HG03457 (cell line): ENCODE data around the gene TOGARAM2.

Experiments
- ATAC-seq: cut with Tn5 transposase; IDR thresholded peaks from one replicate; pipeline ENCODE4 v1.9.1; 2021; ENCODE audit warnings: moderate number of reproducible peaks; ENCODE audit not compliant: unreplicated experiment

Gene TOGARAM2

DNA sequence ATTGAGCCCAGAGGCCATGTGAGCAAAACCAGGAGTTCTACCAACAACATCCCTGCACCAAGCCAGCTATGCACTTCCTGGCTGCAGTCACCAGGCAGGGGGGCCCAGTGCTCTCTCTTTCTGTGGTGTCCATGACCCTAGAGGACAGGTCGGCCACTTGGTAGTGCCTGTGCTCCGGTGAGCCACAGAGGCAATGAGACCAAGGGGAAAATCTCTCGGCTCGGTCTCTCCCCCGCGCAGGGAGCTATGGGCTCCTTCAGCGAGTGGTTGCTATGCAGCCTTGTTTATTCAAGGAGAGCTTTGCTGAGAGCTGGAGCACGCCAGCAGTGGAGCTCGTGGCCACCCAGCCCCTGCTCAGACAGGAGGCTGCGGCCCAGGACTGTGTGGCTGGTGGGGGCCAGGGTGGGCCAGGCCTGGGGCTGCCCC lies at the start of gene TOGARAM2:
TOGARAM2 (plus strand) TSS at position 283 of the 426 bp plus-strand sequence. CDS start 13,537 bp downstream, outside the sequence.
- ATAC-seq = no peak

DNA sequence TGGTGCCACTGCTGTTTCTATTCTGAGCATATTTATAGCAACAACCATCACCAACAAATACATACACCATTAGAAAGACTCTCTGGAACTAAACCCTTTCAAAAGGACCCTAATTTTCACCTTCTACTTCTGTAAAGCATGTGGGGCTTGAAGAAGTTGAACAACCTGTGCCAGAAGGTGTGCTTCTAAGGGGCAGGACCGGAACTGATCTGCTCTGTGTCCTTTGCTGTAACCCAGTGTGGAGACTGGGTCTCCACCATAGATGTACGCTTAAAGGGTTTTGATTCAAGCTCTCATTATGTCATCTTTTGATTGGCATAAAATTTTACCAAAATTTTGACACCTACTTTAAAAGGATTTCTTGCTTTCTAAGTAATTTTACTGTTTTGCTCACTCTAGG lies 46.3 kb upstream of the TOGARAM2 start:
- no peak for ATAC-seq

DNA sequence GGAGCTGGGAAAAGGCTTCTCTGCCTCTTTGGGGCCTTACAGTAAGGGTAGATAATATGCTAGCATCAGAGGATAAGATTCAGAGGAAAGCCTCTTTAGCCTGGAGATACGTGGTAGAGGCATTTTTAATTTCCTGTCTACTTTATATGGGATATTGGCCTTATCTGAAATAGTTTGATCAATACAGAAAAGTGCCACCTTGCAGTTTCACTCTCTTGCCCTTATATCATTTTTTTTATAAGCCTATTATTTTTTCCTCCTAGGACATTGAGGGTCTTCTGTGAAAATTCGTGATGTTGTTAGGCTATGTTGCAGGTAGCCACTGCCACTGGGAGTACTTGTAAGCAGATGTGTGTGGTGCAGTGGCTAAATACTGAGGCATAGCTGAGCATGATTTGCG lies 40.1 kb upstream of the TOGARAM2 start:
- ATAC-seq = no peak

DNA sequence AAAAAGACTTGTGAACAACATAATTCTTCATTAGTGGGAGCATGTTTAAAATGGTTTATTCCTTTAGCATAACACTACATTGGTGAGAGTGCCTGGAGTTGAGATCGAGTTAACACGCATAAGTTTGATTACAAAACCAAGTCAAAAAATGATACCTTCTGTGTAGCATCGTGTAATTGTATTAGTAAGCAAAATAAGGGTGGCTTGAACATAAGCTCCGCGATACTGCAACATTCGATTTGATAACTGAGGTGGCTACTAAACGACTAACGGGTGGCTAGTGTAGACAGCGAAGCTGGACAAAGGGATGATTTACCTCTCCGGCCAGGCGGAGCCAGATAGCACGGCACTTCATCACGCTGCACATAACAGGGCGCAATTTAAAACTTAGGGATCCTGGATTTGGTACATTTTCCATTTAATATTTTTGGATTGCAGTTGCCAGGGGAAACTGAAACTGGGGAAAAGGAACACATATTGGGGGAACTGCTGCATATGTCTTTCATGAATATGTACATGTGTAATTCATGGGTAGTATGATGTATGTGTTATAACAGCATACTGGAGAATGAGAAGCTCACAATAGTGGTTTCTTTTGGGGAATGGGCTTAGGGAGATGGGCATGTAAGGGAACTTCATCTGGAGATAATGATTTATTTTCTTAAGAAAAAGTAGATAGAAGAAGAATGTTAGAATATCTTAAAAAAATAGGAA lies 36.4 kb upstream of the TOGARAM2 start:
- ATAC-seq = no peak

DNA sequence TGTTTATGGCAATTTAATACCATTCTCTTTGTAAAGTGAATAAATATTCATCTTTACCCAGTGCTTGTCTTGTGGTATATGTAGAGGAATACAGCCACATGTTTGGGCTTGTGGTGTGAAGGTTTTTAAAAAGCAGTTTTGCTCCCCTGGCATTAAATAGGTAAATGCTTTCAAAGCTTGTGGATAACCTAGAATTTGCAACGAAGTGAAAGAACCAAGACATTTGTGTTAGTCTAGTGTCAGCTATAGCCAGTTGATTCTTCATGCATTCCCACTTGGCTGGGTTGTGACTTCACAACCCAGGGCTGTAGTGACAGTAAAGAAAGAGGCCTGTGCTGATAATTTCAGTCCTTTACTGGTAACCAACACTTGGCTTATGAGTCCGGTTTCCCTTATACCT lies 32.9 kb upstream of the TOGARAM2 start:
- no peak for ATAC-seq

DNA sequence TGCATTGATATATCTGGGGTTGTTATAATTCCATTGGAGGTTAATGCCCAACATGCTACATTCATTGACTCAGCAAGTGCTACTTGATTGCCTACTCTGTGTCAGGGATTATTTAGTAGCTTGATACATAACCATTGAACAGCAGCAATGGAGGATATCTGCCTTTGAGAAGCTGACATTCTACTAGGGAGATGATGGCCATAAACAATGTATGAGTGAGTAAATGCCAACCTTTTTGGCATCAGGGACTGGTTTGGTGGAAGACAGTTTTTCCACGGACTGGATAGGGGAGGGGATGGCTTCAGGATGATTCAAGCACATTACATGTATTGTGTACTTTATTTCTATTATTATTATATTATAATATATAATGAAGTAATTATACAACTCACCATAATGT lies 31.9 kb upstream of the TOGARAM2 start:
- ATAC-seq = no peak

DNA sequence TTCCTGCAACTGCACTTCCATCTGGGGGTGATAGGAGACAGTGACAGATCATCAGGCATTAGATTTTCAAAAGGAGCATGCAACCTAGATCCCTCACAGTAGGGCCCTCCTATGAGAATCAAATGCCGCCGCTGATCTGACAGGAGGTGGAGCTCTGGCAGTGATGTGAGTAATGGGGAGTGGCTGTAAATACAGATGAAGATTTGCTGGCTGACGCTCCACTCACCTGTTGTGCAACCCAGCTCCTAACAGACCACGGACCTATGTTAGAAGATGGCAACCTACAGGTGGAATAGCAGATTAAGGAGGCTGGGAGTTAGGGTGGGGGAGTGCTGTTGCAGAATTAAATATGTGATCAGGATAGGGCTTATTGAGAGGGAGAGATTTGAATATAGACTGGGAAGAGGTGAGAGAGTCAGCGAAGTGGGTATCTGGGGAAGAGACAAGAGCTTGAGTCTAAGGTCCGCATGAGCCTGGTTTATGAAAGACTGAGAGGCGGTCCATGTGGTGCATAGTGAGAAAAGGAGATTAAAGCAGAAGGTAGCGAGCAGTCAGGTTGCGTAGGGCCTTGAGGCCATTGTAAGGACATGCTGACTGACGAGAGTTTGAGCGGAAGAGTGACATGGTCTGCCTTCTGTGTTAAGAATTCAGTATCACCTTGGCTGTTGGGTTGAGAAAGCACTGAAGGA lies 31.3 kb upstream of the TOGARAM2 start:
- no peak for ATAC-seq

DNA sequence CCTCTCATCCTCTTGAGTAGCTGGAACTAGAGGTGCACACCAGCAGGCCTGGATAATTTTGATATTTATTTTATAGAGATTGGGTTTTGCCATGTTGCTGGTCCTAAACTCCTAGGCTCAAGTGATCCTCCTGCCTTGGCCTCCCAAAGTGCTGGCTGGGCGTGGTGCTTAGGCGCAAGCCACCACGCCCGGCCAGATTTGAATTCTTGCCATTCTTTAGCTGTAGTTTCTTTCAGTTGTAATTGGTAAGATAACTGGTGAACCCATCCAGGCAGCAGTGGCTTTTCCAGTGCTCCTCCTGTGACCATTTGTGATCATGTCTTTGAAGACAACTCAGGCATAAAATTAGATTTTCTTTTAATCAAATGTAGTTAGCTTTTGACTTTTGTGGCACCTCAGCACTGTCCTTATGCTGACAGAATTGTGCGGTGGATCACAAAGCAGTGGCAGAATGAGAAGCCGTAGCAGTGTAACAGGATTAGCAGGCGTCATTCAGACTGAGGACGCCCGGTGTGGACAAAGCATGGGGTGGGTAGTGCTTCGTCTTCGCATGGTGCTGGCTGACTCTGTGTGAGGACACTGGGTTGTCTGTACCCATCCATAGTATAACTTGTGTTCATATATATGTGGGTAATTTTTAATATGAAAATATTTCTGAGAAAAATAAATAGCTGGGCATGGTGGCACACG lies 30.0 kb upstream of the TOGARAM2 start:
- ATAC-seq = no peak

DNA sequence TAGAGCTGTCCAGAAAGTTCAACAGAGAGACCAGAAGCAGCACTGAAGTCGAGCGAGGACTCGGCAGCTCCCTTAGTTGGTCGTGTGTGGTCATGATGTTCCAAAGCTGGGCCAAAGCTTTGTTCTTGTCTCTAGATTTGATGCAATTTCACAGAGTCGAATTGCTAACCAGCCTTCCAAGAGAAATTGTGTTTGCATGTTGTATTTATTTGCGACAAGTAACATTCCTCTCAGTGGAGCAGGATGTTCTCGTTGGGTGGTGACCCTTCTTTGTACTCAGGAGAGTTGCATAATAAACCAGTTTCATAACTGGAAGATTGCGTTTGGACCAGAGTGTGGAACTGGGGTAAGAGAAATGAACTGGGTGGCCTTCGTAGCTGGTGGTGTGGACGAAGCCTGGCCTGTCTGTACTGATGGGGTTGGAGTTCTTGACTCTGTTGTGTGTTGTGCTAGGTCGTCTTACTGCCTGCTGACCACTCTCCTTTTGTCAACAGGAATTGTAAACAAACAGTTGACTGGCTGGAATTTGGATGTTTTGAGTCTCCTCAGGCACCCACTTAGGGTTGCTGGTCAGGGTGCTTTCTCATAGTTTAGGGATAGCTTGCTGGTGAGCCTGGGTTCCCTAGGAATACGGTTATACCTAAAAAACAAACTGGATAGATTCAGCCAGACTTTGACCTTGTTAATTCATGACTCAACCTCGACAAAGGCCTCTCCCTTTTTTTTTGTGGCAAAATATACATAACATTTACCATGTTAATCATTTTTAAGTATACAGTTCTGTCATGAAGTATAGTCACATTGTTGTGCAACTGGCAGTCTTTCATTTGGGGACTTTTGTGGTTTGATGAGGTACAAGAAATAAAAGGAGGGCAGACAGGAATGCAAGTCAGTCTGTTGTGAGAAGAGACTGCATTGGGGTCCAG lies 28.9 kb upstream of the TOGARAM2 start:
- ATAC-seq = no peak

DNA sequence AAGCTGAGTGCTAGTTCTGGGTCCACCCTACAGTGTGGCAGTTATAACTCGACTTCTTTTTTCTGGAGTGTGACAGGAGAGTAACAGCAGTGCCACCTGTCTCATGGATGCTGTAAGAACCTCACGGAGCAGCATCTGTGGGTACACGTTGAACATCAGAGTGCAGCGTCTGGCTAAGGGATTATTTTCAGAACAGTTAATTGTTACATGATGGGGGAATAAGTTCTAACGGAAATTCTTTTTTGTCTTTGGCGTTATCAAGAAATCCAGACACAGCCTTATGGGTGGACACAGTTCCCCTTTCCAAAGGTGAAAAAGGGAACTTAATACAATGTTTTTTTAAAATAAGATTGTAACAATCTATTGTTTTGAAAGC lies 28.3 kb upstream of the TOGARAM2 start:
- no peak for ATAC-seq

DNA sequence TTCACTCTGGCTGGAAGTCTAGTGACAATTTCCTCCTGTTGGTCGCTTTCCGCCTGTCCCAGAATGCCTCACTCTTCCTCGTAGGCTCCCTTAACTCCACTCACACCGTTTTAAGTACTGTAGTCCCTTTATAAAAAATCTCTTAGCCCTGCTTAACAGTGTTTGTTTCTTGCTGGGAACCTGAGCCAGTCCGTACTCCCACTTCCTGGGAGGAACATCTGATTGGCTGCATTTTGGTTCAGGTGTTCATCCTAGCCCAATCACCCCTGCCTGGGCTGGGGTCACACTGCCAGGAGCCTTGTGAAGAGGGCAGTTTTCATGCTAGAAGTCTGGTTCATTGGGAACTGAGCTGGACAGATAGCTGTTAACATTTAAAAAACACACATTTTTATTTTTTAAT lies 25.6 kb upstream of the TOGARAM2 start:
- no peak for ATAC-seq

DNA sequence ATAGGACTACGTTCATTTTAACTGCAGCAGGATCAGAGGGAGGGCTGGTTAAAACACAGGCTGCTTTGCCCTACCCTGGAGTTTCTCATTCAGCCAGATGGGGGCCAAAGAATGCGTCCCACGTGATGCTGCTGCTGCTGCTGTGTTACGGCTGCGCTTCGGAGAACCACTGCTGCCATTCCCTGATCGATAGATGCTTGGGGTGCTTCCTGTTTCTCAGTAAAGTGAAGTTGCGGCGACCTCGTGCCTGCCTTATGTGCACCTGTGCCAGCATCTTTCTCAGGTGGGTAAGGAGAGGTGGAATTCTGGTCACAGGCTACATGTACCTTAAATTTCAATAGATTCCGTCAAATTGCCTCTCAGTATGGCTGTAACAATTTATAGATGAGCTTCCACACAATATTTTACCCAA lies 24.7 kb upstream of the TOGARAM2 start:
- no peak for ATAC-seq

DNA sequence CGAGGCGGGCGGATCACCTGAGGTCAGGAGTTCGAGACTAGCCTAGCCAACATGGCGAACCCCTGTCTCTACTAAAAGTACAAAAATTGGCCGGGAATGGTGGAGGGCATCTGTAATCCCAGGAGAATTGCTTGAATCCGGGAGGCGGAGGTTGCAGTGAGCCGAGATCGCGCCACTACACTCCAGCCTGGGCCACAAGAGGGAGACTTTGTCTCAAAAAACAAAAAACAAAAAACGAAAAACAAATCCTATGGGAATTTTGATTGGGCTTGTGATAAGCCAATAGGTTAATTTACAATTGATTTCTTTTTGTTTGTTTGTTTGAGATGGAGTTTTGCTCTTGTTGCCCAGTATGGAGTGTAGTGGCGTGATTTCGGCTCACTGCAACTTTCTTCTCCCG lies 24.2 kb upstream of the TOGARAM2 start:
- no peak for ATAC-seq

DNA sequence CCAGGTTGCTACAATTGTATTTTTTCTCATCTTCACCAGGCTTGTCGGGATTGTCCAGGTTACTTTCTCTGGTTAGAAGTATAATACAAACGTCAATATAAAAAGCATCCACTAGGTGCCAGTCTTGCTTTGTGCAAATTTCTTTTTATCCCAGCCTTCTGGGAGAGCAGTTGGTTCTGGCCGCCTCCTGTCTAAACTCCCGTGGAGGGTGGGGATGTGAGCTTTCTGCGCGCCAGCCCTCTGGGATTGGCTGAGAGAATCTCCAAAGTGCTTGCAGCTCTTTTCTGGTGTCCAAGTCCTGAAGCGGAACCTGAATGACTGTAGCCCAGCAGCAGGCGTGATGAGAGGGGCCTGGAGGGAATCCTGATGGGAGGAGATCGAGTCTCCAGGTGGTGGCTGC lies 22.4 kb upstream of the TOGARAM2 start:
- ATAC-seq = no peak

DNA sequence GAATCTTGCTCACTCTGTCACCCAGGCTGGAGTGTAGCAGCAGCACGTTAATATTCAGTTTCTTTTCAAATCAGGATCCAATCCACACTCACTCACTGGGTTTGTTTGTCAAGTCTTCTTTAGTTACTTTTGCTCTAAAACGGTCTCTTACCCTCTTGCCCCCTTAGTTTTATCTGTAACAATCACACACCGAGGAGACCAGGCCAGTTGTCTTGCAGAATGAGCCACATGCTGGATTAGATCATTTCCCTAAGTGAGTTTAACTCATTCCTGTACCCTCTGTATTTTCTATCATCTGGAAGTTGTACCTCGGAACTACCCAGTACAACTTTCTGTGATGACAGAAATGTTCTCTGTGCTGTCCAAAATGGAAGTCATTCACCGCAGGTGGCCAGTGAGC lies 20.7 kb upstream of the TOGARAM2 start:
- no peak for ATAC-seq

DNA sequence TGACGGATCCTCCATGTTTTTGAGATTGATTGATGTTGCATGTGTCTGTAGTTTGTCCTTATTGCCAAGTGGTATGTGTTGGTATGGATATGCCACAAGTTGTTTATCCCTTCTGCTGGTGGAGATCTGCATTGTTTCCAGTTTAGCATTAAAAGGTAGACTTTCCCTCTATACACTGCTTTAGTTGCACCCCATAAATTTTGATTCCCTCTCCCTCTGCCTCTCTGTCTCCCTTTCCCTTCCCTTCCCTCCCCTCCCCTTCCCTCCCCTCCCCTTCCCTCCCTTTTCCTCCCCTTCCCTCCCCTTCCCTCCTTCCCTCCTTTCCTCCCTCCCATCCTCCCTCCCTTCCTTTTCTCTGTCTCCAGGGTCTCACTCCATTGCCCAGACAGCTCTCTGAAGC lies 18.6 kb upstream of the TOGARAM2 start:
- ATAC-seq = no peak

DNA sequence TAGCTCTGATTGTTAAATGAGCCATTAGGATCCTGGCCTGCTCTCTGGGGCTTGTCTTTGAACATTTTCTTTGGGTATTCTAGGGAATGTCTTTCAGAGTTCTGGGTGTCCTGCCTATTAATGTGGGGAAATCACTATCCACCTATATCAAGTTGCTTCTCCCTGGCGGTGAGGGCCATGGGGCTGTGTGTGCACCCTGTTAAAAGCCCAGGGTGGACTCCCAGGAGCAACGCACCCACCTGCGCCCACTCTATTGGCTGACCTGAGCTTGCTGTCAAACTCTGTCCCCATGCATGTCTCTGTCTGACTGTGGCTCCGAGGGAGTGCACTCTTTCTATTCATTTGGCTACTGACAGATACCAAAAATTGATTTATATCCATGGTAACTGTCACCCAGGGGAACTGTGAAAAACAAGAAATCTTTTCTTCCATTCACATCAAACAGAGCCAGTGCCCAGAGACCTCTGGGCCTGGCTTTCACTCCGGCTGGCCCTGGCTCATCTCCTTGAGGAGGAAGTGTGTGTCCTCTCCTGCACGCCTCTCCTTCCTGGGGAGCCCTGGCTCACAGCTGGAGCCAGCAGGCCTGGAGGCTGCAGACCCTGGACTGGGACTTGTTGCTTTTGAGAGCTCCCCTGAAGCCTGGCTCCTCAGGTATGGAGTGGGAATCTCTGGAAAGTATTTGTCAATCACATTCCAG lies 10.5 kb upstream of the TOGARAM2 start:
- ATAC-seq = no peak

DNA sequence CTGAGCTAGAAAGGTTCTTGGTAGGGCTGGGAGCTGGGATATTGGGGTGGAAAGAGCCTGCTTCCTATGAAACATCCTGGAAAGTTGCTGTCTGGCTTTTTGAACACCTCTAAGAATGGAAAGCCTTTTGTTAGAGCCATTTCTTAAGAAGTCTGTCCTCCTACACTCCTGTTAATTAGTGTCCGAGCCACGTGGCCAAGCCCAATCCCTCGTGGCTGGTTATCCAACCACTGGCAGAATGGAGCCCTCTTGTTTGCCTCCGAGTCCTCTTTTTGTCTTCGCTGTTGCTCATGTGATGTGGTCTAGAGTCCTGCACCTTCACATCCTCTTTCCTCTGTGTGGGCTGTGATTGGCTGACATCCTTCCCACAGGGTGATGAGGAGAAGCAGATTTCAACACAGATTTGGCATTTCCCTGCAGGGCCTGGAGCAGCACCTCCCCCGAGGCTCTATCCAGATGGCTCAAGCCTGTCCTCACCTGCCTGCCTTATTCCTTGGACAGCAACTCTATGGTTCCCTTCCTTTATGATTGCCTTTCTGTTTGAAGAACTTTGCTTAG lies 8.2 kb upstream of the TOGARAM2 start:
- ATAC-seq = no peak

DNA sequence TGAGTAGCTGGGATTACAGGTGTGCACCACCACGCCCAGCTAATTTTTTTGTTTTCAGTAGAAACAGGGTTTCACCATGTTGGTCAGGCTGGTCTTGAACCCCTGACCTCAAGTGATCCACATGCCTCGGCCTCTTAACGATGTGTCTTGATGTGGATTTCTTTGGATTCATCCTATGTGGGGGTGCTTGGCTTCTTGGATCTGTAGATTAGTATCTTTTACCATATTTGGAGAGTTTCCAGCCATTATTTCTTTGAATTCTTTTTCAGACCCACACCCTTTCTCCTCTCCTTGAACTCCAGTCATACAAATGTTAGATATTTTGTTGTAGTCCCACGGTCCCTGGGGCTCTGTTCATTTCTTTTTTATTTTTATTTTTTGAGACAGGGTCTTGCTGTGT lies 6.8 kb upstream of the TOGARAM2 start:
- ATAC-seq = no peak

DNA sequence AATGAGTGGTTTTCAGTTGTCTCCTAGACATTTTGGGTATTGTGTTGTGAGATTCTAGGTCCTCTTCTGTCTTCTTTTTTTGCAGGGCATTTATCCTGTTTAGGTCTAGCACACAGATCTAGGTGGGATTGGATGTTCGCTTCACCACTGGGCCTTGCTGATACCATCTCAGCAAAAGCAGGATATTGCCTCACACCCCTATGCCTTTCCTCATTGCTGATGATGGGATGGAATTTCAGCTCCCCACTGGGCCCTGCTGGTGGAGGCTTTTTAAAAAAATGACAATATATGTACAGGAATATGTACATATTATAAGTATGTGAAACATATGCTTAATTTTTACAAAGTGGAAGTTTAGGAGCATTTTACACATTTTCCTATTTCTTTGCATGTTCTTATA lies 5.4 kb upstream of the TOGARAM2 start:
- ATAC-seq = no peak
